Osteoblast (primary cell): ENCODE measurements around the gene TUBG1. TPM values are rescaled to one million over a fixed set of nuclear protein-coding genes. Genes with fewer than 3 reads are reported as not detected.

Source experiments
- DNase-seq: peaks from one replicate; pipeline ENCODE4 v3.0.0; 2011; ENCODE audit warnings: low spot score, mixed read lengths; ENCODE audit not compliant: insufficient read length; ENCODE audit errors: missing footprints
- H2AFZ ChIP-seq: 2 replicates; pipeline ENCODE4 v1.6.0; 2011; ENCODE audit warnings: mild to moderate bottlenecking, low read length
- H3K27ac ChIP-seq: 2 replicates; pipeline ENCODE4 v1.5.1; 2011; ENCODE audit warnings: mild to moderate bottlenecking, low read depth, low read length, moderate library complexity
- H3K27me3 ChIP-seq: 2 replicates; pipeline ENCODE4 v1.6.0; 2012; ENCODE audit warnings: mild to moderate bottlenecking, control low read depth, inconsistent platforms, low read length, moderate library complexity; ENCODE audit not compliant: insufficient read depth
- H3K36me3 ChIP-seq: 2 replicates; pipeline ENCODE4 v1.5.1; 2011; ENCODE audit warnings: mild to moderate bottlenecking, low read length, control low read depth, moderate library complexity; ENCODE audit not compliant: insufficient read depth
- H3K4me1 ChIP-seq: 2 replicates; pipeline ENCODE4 v1.5.1; 2011; ENCODE audit warnings: mild to moderate bottlenecking, low read length, control low read depth, moderate library complexity; ENCODE audit not compliant: insufficient read depth
- H3K4me2 ChIP-seq: 2 replicates; pipeline ENCODE4 v1.6.0; 2011; ENCODE audit warnings: mild to moderate bottlenecking, low read length; ENCODE audit not compliant: insufficient read depth
- H3K4me3 ChIP-seq: fragments of 200-600 bp; sonication (generic); 3 replicates; pipeline ENCODE4 v1.5.1; 2012; ENCODE audit warnings: mild to moderate bottlenecking, low read length, inconsistent platforms; ENCODE audit not compliant: insufficient read depth
- H3K79me2 ChIP-seq: 2 replicates; pipeline ENCODE4 v1.6.0; 2012; ENCODE audit warnings: mild to moderate bottlenecking, low read length, control low read depth, inconsistent platforms; ENCODE audit not compliant: insufficient read depth
- H3K9me3 ChIP-seq: 2 replicates; pipeline ENCODE4 v1.5.1; 2011; ENCODE audit warnings: low read depth, low read length, control low read depth
- H4K20me1 ChIP-seq: 2 replicates; pipeline ENCODE4 v1.6.0; 2012; ENCODE audit warnings: mild to moderate bottlenecking, low read length, control low read depth; ENCODE audit not compliant: insufficient read depth
- CTCF ChIP-seq: IDR thresholded peaks from 2 replicates; pipeline ENCODE4 v1.5.1; 2011; ENCODE audit warnings: mild to moderate bottlenecking, low read depth, low read length, moderate library complexity; ENCODE audit errors: extremely low read depth
- total RNA-seq: library from RNA; depleted of rRNA; stranded (reverse); fragments of >200 nt; gene quantifications from 2 replicates; pipeline ENCODE4 v1.2.3, GENCODE V29; 2012

The TUBG1 gene
- total RNA-seq, 1 donor = 20.3 TPM

- Histone ChIP-seq H2AFZ (no peak overlapping the region), H4K20me1 (peaks cover 5% of the 10 kb centered on the region), H3K79me2 (peaks cover 41% of the 10 kb centered on the region), H3K4me1 (peaks cover 15% of the 10 kb centered on the region), H3K36me3 (peaks cover 53% of the 10 kb centered on the region), H3K9me3 (no peaks in the 10 kb centered on the region), H3K4me2 (peak overlapping the region; percentile 99), H3K27me3 (no peaks in the 10 kb centered on the region), H3K4me3 (peak overlapping the region; percentile 98), H3K27ac (peak overlapping the region; percentile 65)
- DNase-seq = peak; percentile 86
- no peak for TF ChIP-seq CTCF
Observed at GRCh38 chr17:42577140-42577531, 32.3 kb upstream of the TUBG1 start.

DNA sequence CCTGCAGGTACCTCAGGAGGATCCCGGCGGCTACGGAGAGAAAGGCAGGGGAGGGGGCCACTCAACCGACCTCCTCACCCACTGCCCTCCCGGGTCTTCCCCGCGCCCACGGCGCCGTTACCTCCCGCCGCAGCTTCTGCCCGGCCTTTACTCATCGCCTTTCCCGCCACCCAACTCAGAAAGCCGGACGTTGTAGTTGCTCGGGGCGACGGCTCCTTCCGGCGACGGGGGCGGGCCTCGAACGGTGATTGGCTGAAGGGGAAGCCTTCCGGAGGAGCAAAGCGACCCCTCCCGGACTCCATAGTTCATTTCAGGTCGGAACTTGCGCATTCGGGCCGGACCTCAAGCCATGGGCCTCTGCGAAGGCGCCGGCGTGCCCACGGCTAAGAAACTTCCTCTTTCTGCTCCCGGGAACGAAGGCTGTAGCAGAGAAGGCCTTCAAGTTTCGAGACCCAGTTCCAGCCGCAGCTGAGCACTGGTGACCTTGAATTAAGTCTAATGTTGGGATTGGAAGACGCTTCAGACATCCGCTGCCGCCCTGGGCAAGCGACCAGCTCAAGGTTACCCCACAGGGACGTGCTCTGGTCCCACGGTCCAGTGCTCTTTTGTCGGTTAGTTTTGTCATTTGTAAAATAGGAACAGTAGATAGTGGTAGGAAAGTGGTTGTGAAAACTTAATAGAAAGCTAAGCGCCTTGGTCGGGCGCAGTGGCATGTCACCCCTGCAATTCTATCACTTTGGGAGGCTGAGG, 31.8 kb upstream of the TUBG1 start, which contains the start of gene PSMC3IP:
TSS of gene PSMC3IP (minus strand) at position 198 of the 750 bp plus-strand sequence. CDS start at position 155, 43 bp downstream.
- Histone ChIP-seq H3K4me2 (peak within 1 kb of the TSS; percentile 99), H3K79me2 (peaks cover 38% of the 10 kb centered on the region), H3K27me3 (no peaks in the 10 kb centered on the region), H3K27ac (peak within 1 kb of the TSS; percentile 91), H3K4me1 (peaks cover 15% of the 10 kb centered on the region), H3K4me3 (peak within 1 kb of the TSS; percentile 98), H3K9me3 (no peaks in the 10 kb centered on the region), H4K20me1 (peaks cover 5% of the 10 kb centered on the region), H3K36me3 (peaks cover 54% of the 10 kb centered on the region), H2AFZ (peak within 1 kb of the TSS; percentile 96)
- DNase-seq = peak; percentile 99
- peak; percentile 40 for TF ChIP-seq CTCF

GRCh38 chr17:42578282-42578869, 31.1 kb upstream of the TUBG1 start:
- peak overlapping the region; percentile 96 for H2AFZ ChIP-seq
- peaks cover 15% of the 10 kb centered on the region for H3K4me1 ChIP-seq
- peaks cover 33% of the 10 kb centered on the region for H3K79me2 ChIP-seq
- H3K4me2 ChIP-seq = peak overlapping the region; percentile 99
- peaks cover 54% of the 10 kb centered on the region for H3K36me3 ChIP-seq
- peak overlapping the region; percentile 98 for H3K4me3 ChIP-seq
- no peaks in the 10 kb centered on the region for H3K27me3 ChIP-seq
- H4K20me1 ChIP-seq = no peaks in the 10 kb centered on the region
- peak overlapping the region; percentile 91 for H3K27ac ChIP-seq
- TF ChIP-seq CTCF = peak; percentile 75
- peak; percentile 94 for DNase-seq
- H3K9me3 ChIP-seq = no peaks in the 10 kb centered on the region

DNA sequence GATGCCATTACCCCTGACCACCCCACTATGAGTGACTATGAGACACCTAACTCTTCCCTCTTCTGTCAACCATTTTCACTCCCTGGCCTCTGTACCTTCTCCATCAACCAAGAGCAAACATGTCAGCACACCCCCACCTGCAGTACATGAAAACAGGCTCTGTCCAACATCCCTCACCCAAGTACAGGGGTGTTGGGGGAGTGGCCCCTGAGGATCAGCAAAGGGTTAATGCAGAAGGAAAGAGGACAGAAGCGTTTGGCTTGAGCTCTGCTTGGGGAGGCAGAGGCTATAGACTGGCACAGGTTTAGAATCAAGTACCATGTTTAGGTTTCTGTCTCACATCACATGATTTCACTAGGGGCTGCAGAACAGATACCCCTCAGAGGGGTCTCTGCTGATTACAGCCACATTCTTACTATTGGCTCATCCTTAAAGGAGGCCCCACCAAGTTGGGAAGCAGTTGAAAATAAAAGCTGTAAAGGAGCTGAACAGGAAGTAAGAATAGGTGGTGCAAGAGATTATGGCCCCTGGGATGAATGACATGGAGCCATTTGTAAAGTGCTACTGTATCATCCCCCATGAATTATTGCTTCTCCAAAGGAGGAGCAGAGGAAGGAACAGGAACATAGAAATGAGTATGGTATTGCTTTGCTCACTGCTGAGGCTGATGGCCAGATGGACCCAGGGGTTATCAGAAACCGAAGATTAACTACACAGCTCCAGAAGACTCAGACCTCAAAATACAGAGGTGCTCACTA, 29.5 kb upstream of the TUBG1 start:
- H3K9me3 ChIP-seq = no peaks in the 10 kb centered on the region
- peaks cover 23% of the 10 kb centered on the region for H3K79me2 ChIP-seq
- no peak for TF ChIP-seq CTCF
- no peak overlapping the region for H3K27ac ChIP-seq
- no peaks in the 10 kb centered on the region for H3K27me3 ChIP-seq
- peaks cover 15% of the 10 kb centered on the region for H3K4me1 ChIP-seq
- no peak overlapping the region for H3K4me3 ChIP-seq
- H3K4me2 ChIP-seq = no peak overlapping the region
- no peak for DNase-seq
- H2AFZ ChIP-seq = no peak overlapping the region
- no peaks in the 10 kb centered on the region for H4K20me1 ChIP-seq
- peaks cover 53% of the 10 kb centered on the region for H3K36me3 ChIP-seq
